Type B pancreatic cell (in vitro differentiated cells): Measurements from ENCODE around the gene MCF2L. TPM values are rescaled to one million over a fixed set of nuclear protein-coding genes. Genes with fewer than 3 reads are reported as not detected.
A peak's percentile ranks its signal among the peaks of the same experiment; 100 is the strongest.
"Not testable (repeated sequence)": the region's sequence is repeated elsewhere in the genome, so short reads cannot be mapped to it uniquely, and the experiment has no call there.

ENCODE experiments used
- DNase-seq: peaks from one replicate; pipeline ENCODE4 v3.0.0; 2021; ENCODE audit warnings: mixed read lengths; ENCODE audit not compliant: unreplicated experiment; ENCODE audit errors: extremely low spot score
- H3K27ac Mint-ChIP-seq: 2 replicates; pipeline ENCODE4 v1.8.0; 2021; ENCODE audit warnings: mild to moderate bottlenecking, mixed read lengths
- H3K27me3 Mint-ChIP-seq: 2 replicates; pipeline ENCODE4 v1.8.0; 2021; ENCODE audit warnings: mixed read lengths
- H3K36me3 Mint-ChIP-seq: 2 replicates; pipeline ENCODE4 v1.8.0; 2021; ENCODE audit warnings: mixed read lengths
- H3K4me1 Mint-ChIP-seq: one replicate; pipeline ENCODE4 v1.8.0; 2021; ENCODE audit warnings: mixed read lengths; ENCODE audit not compliant: unreplicated experiment
- H3K4me3 Mint-ChIP-seq: 2 replicates; pipeline ENCODE4 v1.8.0; 2021; ENCODE audit warnings: mild to moderate bottlenecking, mixed read lengths
- H3K9me3 Mint-ChIP-seq: 2 replicates; pipeline ENCODE4 v1.8.0; 2021; ENCODE audit warnings: mixed read lengths
- total RNA-seq: library from RNA; stranded (reverse); gene quantifications from 2 replicates; pipeline ENCODE4 v1.2.1, GENCODE V29; 2021; ENCODE audit warnings: low replicate concordance
- TF ChIP-seq, protein P1 (sequence below): fragments of 200-600 bp; sonication (generic); conservative IDR thresholded peaks from 2 replicates; pipeline ENCODE4 v1.5.0; 2021; ENCODE audit warnings: antibody characterized with exemption, mild to moderate bottlenecking

The MCF2L gene
- total RNA-seq, 1 donor from 2014 or later, result 46.9 TPM

DNA sequence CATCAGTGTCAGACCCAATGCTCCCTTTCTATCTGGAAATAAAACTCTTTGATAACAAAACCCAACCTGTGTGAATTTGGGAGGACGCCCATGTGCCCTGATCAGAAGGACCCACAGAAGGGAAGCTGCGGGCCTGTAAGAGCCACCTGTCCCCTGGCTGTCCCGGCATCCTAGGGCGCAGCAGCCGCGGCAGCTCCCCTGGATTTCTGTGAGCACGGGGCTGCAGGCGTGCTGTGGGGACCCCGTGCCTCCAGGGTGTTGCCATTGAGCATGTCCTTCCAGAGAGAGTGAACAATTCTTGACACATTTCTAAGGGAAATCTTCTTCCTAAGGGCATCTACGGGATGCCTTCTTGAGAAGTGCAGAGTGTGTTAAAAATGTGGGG is 60.0 kb downstream of the MCF2L start:
- Mint-ChIP-seq H3K9me3 (no peaks in the 10 kb centered on the region), H3K27me3 (peaks cover 4% of the 10 kb centered on the region), H3K36me3 (no peaks in the 10 kb centered on the region), H3K4me3 (no peak overlapping the region), H3K4me1 (no peaks in the 10 kb centered on the region), H3K27ac (no peak overlapping the region)
- TF ChIP-seq, protein P1, sequence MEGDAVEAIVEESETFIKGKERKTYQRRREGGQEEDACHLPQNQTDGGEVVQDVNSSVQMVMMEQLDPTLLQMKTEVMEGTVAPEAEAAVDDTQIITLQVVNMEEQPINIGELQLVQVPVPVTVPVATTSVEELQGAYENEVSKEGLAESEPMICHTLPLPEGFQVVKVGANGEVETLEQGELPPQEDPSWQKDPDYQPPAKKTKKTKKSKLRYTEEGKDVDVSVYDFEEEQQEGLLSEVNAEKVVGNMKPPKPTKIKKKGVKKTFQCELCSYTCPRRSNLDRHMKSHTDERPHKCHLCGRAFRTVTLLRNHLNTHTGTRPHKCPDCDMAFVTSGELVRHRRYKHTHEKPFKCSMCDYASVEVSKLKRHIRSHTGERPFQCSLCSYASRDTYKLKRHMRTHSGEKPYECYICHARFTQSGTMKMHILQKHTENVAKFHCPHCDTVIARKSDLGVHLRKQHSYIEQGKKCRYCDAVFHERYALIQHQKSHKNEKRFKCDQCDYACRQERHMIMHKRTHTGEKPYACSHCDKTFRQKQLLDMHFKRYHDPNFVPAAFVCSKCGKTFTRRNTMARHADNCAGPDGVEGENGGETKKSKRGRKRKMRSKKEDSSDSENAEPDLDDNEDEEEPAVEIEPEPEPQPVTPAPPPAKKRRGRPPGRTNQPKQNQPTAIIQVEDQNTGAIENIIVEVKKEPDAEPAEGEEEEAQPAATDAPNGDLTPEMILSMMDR, result no peak
- DNase-seq, result no peak

DNA sequence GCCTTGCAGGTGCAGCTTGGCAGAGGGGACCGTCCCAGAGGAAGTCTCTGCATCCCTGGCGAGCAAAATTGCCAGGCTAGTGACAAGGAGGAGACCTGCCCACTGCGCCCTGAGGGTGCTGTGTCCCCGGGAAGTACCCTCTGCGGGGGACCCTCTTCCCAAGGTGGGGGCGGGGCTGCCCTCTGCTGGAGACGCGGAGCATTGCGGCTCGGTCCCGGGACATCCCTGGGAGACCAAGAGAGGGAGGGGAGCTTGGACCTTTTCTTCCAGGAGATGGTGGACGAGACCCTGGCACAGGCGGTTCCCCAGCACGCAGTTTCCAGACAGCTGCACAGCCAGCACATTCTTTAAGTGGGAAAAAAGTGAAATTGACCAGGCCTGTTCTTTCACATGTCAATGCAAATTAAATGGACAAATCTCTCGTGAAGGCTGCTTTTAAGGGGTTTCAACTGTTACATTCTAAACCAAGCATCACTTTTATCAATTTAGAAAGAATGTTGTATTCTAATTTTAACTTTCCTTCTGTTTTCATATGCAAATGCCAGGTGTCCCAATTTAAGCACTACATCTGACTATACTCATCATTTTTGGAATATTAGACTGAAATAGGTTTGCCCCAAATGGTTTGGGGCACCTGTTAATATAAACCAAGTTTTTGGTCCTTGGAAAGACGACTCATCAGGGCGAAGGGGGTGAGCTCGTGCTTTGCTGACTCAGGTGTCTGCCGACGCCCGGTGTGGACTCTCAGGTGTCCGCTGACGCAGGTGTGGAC is 60.7 kb downstream of the MCF2L start:
- Mint-ChIP-seq H3K9me3 (no peaks in the 10 kb centered on the region), H3K36me3 (no peaks in the 10 kb centered on the region), H3K27ac (no peak overlapping the region), H3K4me3 (no peak overlapping the region), H3K27me3 (peaks cover 4% of the 10 kb centered on the region), H3K4me1 (no peaks in the 10 kb centered on the region)
- peak; percentile 85 for DNase-seq
- TF ChIP-seq, protein P1, result peak; percentile 97

DNA sequence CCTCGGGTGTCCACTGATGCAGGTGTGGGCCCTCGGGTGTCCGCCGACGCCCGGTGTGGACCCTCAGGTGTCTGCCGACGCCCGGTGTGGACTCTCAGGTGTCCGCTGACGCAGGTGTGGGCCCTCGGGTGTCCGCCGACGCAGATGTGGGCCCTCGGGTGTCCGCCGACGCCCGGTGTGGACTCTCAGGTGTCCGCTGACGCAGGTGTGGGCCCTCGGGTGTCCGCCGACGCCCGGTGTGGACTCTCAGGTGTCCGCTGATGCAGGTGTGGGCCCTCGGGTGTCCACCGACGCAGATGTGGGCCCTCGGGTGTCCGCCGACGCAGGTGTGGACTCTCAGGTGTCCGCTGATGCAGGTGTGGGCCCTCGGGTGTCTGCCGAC is 61.2 kb downstream of the MCF2L start:
- H3K27ac Mint-ChIP-seq, H3K27me3 Mint-ChIP-seq, H3K36me3 Mint-ChIP-seq, H3K9me3 Mint-ChIP-seq, H3K4me1 Mint-ChIP-seq, DNase-seq, H3K4me3 Mint-ChIP-seq: not testable (repeated sequence)

DNA sequence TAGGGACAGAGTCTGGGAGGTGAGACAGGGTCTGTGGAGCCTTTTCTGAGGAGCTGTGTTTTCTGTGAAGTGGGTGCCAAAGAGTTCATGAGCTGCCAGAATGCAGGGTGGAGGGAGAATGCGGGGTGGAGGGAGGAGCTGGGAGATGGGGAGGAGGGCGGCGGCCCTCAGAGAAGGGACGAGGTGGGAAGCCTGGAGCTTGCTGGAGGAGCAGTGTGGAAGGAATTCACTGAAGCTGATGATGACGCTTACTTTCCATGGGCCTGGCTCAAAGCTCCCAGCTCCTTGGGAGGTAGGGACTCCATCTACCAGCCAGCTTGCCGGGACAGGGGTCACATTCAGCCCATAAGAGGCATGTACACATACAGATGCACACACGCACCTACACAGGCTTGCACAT is 62.5 kb downstream of the MCF2L start:
- H3K9me3 Mint-ChIP-seq, result no peaks in the 10 kb centered on the region
- no peak overlapping the region for H3K4me3 Mint-ChIP-seq
- no peak overlapping the region for H3K27ac Mint-ChIP-seq
- DNase-seq, result no peak
- TF ChIP-seq, protein P1, result no peak
- no peaks in the 10 kb centered on the region for H3K4me1 Mint-ChIP-seq
- H3K36me3 Mint-ChIP-seq, result no peaks in the 10 kb centered on the region
- H3K27me3 Mint-ChIP-seq, result peaks cover 4% of the 10 kb centered on the region

DNA sequence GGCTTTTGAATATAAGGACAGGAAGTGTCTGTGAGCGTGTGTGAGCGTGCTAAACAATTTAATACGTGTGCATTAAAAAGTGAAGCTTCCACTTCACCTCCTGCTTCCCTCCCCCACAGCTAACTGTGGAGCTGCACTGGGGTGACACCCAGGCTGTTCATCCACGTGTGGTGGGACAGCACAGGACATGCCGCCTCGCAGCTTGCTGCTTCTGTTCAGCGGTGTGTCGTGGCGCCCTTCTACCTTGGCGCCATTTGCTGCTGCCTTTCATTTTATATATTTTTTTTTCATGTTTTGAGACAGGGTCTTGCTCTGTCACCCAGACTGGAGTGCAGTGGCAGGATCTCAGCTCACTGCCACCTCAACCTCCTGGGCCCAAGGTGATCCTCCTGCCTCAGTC is 63.3 kb downstream of the MCF2L start:
- H3K4me3 Mint-ChIP-seq, result no peak overlapping the region
- H3K4me1 Mint-ChIP-seq, result no peaks in the 10 kb centered on the region
- H3K9me3 Mint-ChIP-seq, result no peaks in the 10 kb centered on the region
- H3K27me3 Mint-ChIP-seq, result no peaks in the 10 kb centered on the region
- DNase-seq, result no peak
- TF ChIP-seq, protein P1, result no peak
- H3K36me3 Mint-ChIP-seq, result no peaks in the 10 kb centered on the region
- H3K27ac Mint-ChIP-seq, result no peak overlapping the region

DNA sequence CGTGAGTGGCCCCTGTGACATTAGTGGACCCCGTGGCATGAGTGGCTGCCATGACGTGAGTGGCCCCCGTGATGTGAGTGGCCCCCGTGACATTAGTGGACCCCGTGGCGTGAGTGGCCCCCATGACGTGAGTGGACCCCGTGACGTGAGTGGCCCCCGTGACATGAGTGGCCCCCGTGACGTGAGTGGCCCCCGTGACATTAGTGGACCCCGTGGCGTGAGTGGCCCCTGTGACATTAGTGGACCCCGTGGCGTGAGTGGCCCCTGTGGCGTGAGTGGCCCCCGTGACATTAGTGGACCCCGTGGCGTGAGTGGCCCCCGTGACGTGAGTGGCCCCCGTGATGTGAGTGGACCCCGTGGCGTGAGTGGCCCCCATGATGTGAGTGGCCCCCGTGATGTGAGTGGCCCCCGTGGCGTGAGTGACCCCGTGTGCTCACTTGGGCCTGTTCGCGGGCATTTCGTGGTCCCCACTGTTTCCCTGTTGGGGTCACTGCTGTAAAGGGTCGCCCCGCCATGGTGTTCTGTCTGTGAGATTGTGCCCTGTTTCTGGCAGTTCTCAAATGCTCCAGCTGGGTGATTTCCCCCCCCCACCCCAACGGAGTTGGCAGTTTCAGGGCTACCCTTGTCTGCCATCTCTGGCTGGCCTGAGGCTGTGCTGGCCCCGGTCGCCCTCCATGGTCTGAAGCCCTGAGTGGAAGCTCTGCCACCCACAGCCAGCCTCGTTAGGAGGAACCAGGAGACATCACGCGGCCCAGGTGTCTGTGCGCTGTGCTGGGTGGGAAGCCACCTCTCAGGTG is 64.2 kb downstream of the MCF2L start:
- H3K27ac Mint-ChIP-seq, result no peak overlapping the region
- H3K27me3 Mint-ChIP-seq, result no peaks in the 10 kb centered on the region
- no peak overlapping the region for H3K4me3 Mint-ChIP-seq
- H3K36me3 Mint-ChIP-seq, result peaks cover 4% of the 10 kb centered on the region
- TF ChIP-seq, protein P1, result no peak
- no peak for DNase-seq
- H3K9me3 Mint-ChIP-seq, result no peaks in the 10 kb centered on the region
- no peaks in the 10 kb centered on the region for H3K4me1 Mint-ChIP-seq
